IPS DF 6.9 (cell line): ENCODE measurements around the gene RAF1.

Experiments used
- DNase-seq: peaks from one replicate; pipeline ENCODE4 v3.0.0-alpha.2; 2013; ENCODE audit warnings: low read depth, low spot score
- H3K27ac ChIP-seq: one replicate; pipeline ENCODE4 v1.5.1; 2013; ENCODE audit warnings: low read length, control low read depth
- H3K27me3 ChIP-seq: 2 replicates; pipeline ENCODE4 v1.6.1; 2013; ENCODE audit warnings: mild to moderate bottlenecking, low read length; ENCODE audit not compliant: control insufficient read depth, insufficient read depth
- H3K36me3 ChIP-seq: 2 replicates; pipeline ENCODE4 v1.6.1; 2013; ENCODE audit warnings: low read length; ENCODE audit not compliant: control insufficient read depth, insufficient read depth
- H3K4me1 ChIP-seq: 2 replicates; pipeline ENCODE4 v1.6.1; 2013; ENCODE audit warnings: low read length; ENCODE audit not compliant: control insufficient read depth, insufficient read depth
- H3K4me3 ChIP-seq: 2 replicates; pipeline ENCODE4 v1.5.1; 2013; ENCODE audit warnings: mild to moderate bottlenecking, low read length
- H3K9me3 ChIP-seq: 2 replicates; pipeline ENCODE4 v1.6.1; 2013; ENCODE audit warnings: low read length, inconsistent platforms; ENCODE audit not compliant: control insufficient read depth, insufficient read depth
- WGBS: extraction: QIAGEN DNeasy Blood & Tissue Kit; methylation state at CpG from one replicate; pipeline ENCODE4 v1.1.7; 2013; ENCODE audit warnings: mixed read lengths, missing lambda C conversion rate; ENCODE audit not compliant: insufficient read length, insufficient coverage; 5-methylcytosine and 5-hydroxymethylcytosine counted together

The RAF1 gene

GRCh38 chr3:12660196-12660595, 3.7 kb downstream of the RAF1 start:
- H3K9me3 ChIP-seq = no peaks in the 10 kb centered on the region
- H3K36me3 ChIP-seq = no peaks in the 10 kb centered on the region; the same call in 1 of the 2 replicates
- H3K27me3 ChIP-seq = no peaks in the 10 kb centered on the region
- DNase-seq = no peak
- no peak overlapping the region for H3K27ac ChIP-seq
- no peak overlapping the region for H3K4me3 ChIP-seq
- H3K4me1 ChIP-seq = no peaks in the 10 kb centered on the region
- WGBS = no CpG with 5 or more reads among the region's 2 CpGs

- H3K4me1 ChIP-seq = no peaks in the 10 kb centered on the region
- DNase-seq = no peak
- H3K36me3 ChIP-seq = no peaks in the 10 kb centered on the region; the same call in 1 of the 2 replicates
- no peaks in the 10 kb centered on the region for H3K9me3 ChIP-seq
- H3K27me3 ChIP-seq = no peaks in the 10 kb centered on the region
- no CpG with 5 or more reads among the region's 3 CpGs for WGBS
- no peak overlapping the region for H3K27ac ChIP-seq
- H3K4me3 ChIP-seq = no peak overlapping the region
These were observed 4.5 kb downstream of the RAF1 start for GRCh38 chr3:12659316-12660015.

GRCh38 chr3:12658593-12659058, 5.3 kb downstream of the RAF1 start:
- Histone ChIP-seq H3K4me3 (no peak overlapping the region), H3K4me1 (no peaks in the 10 kb centered on the region), H3K9me3 (no peaks in the 10 kb centered on the region), H3K27me3 (no peaks in the 10 kb centered on the region), H3K36me3 (no peaks in the 10 kb centered on the region; the same call in 1 of the 2 replicates), H3K27ac (no peak overlapping the region)
- no CpG with 5 or more reads among the region's 4 CpGs for WGBS
- no peak for DNase-seq

- H3K27me3 ChIP-seq = no peaks in the 10 kb centered on the region
- no peak for DNase-seq
- no peaks in the 10 kb centered on the region for H3K36me3 ChIP-seq
- no peaks in the 10 kb centered on the region for H3K9me3 ChIP-seq
- no CpG with 5 or more reads among the region's 6 CpGs for WGBS
- H3K4me3 ChIP-seq = no peak overlapping the region
- H3K4me1 ChIP-seq = no peaks in the 10 kb centered on the region
- no peak overlapping the region for H3K27ac ChIP-seq
These were observed 7.1 kb downstream of the RAF1 start for GRCh38 chr3:12656850-12657249.

- Histone ChIP-seq H3K36me3 (no peaks in the 10 kb centered on the region), H3K4me1 (no peaks in the 10 kb centered on the region), H3K9me3 (no peaks in the 10 kb centered on the region), H3K27me3 (no peaks in the 10 kb centered on the region), H3K27ac (no peak overlapping the region), H3K4me3 (no peak overlapping the region)
- no peak for DNase-seq
These were observed 7.7 kb downstream of the RAF1 start for GRCh38 chr3:12656193-12656592.

GRCh38 chr3:12655701-12656100, 8.2 kb downstream of the RAF1 start:
- no peaks in the 10 kb centered on the region for H3K9me3 ChIP-seq
- no peaks in the 10 kb centered on the region for H3K4me1 ChIP-seq
- H3K27ac ChIP-seq = no peak overlapping the region
- H3K36me3 ChIP-seq = no peaks in the 10 kb centered on the region
- no peaks in the 10 kb centered on the region for H3K27me3 ChIP-seq
- no peak overlapping the region for H3K4me3 ChIP-seq
- no CpG with 5 or more reads among the region's 4 CpGs for WGBS
- DNase-seq = no peak

- no peak overlapping the region for H3K27ac ChIP-seq
- H3K27me3 ChIP-seq = no peaks in the 10 kb centered on the region
- no peak for DNase-seq
- no peaks in the 10 kb centered on the region for H3K36me3 ChIP-seq
- H3K9me3 ChIP-seq = no peaks in the 10 kb centered on the region
- WGBS = no CpG with 5 or more reads among the region's 4 CpGs
- H3K4me3 ChIP-seq = no peak overlapping the region
- H3K4me1 ChIP-seq = no peaks in the 10 kb centered on the region
These were observed 10.2 kb downstream of the RAF1 start for GRCh38 chr3:12653747-12654146.

- no peak for DNase-seq
- Histone ChIP-seq H3K9me3 (no peaks in the 10 kb centered on the region), H3K4me3 (no peak overlapping the region), H3K36me3 (no peaks in the 10 kb centered on the region), H3K4me1 (no peaks in the 10 kb centered on the region), H3K27me3 (no peaks in the 10 kb centered on the region), H3K27ac (no peak overlapping the region)
- no CpG with 5 or more reads among the region's 12 CpGs for WGBS
These were observed 15.4 kb downstream of the RAF1 start for GRCh38 chr3:12648384-12648959.

- no peak overlapping the region for H3K4me3 ChIP-seq
- WGBS = no CpG with 5 or more reads among the region's 6 CpGs
- DNase-seq = no peak
- H3K9me3 ChIP-seq = no peaks in the 10 kb centered on the region
- no peaks in the 10 kb centered on the region for H3K27me3 ChIP-seq
- no peak overlapping the region for H3K27ac ChIP-seq
- no peaks in the 10 kb centered on the region for H3K4me1 ChIP-seq
- no peaks in the 10 kb centered on the region for H3K36me3 ChIP-seq
These were observed 19.5 kb downstream of the RAF1 start for GRCh38 chr3:12644331-12644937.

GRCh38 chr3:12643724-12644123, 20.2 kb downstream of the RAF1 start:
- H3K9me3 ChIP-seq = no peaks in the 10 kb centered on the region
- H3K4me3 ChIP-seq = no peak overlapping the region
- no peak overlapping the region for H3K27ac ChIP-seq
- no peaks in the 10 kb centered on the region for H3K4me1 ChIP-seq
- H3K27me3 ChIP-seq = no peaks in the 10 kb centered on the region
- WGBS = no CpG with 5 or more reads among the region's 1 CpG
- no peaks in the 10 kb centered on the region for H3K36me3 ChIP-seq
- no peak for DNase-seq

GRCh38 chr3:12643010-12643380, 20.9 kb downstream of the RAF1 start:
- no peak for DNase-seq
- H3K4me1 ChIP-seq = no peaks in the 10 kb centered on the region

More at GRCh38 chr3:12643010-12643380, 20.9 kb downstream of the RAF1 start:
- Histone ChIP-seq H3K9me3 (no peaks in the 10 kb centered on the region), H3K4me3 (no peak overlapping the region), H3K27ac (no peak overlapping the region), H3K27me3 (no peaks in the 10 kb centered on the region), H3K36me3 (no peaks in the 10 kb centered on the region)
